Epidermal melanocyte (primary cell): ENCODE measurements around the gene CRKL.
"Not testable (repeated sequence)": the region's sequence is repeated elsewhere in the genome, so short reads cannot be mapped to it uniquely, and the experiment has no call there.

Source experiments
- DNase-seq: peaks from one replicate; pipeline ENCODE4 v3.0.0; 2011; ENCODE audit warnings: low spot score; ENCODE audit not compliant: insufficient read length

The CRKL gene

DNA sequence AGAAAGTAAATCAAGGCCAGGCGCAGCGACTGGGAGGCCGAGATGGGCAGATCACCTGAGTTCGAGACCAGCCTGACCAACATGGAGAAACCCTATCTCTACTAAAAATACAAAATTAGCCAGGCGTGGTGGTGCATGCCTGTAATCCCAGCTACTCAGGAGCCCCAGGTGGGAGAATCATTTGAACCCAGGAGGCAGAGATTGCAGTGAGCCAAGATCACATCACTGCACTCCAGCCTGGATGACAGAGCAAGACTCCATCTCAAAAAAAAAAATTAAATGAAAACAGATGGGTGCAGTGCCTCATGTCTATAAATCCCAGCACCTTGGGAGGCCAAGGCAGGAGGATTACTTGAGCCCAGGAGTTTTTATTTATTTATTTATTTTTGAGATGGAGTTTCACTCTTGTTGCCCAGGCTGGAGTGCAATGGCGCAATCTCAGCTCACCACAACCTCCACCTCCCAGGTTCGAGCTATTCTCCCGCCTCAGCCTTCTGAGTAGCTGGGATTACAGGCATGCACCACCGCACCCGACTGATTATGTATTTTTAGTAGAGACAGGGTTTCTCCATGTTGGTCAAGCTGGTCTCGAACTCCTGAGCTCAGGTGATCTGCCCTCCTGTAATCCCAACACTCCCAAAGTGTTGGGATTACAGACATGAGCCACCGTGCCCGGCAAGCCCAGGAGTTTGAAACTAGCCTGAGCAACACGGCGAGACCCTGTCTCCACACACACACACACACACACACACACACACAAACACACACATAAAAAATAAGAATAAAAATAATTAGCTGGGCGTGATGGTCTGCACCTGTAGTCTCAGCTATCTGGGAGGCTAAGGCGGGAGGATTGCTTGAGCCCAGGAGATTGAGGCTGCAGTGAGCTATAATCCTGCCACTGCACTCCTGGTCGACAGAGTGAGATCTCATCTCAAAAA, 15.8 kb upstream of the CRKL start:
- DNase-seq = not testable (repeated sequence)

DNA sequence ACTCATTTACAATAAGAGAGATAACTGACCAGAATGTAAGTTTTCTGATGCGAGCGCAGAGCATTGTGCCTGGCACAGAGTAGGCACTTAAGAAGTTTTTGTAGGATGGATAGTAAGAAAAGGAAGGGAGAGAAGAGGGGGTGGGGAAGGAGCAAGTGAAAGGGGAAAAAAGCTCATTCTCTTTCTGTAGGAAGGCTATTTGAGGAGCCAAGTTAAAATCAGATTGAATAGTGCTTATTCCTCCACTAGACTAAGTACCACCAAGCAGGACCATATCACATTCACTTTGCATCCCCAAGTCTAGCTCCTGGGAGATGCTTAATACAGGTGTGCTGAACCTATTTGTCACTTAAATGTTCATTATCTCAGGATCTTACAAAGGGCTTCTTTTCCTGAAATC, 14.1 kb upstream of the CRKL start:
- no peak for DNase-seq

- peak; percentile 23 for DNase-seq
These were observed 12.9 kb upstream of the CRKL start for GRCh38 chr22:20904008-20904979.

DNA sequence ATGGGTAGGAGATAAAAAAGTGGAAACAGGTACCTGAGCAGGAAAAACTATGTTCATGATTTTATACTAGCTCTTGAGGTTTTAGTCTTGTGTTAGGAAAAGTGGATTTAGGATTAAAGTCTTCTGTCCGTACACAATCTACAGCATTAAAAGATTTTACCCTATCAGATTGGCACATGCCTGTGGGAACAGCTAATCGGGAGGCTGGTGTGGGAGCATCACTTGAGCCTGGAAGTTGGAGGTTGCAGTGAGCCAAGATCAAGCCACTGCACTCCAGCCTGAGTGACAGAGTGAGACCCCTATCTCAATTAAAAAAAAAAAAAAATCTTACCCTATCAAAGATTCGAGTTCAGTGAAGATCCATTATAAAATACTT, 12.2 kb upstream of the CRKL start:
- no peak for DNase-seq

- no peak for DNase-seq
These were observed 11.5 kb upstream of the CRKL start for GRCh38 chr22:20905415-20906386.

DNA sequence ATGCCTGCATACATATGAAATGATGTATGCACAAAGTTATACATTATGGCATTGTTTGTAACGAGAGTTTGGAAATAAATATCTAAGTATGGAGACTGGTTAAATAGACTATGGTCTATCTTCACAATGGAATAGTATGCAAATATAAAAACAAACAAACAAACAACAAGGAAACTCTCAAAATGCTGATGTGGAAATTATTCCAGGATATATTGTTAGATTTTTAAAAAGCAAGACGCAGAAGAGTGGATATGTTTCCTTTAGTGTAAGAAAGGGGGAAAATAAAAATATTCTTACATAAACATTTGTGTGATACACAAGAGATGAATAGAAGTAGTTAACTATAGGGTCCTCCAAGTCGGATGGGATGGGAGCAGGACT, 10.8 kb upstream of the CRKL start:
- no peak for DNase-seq

GRCh38 chr22:20908717-20909116, 8.5 kb upstream of the CRKL start:
- not testable (repeated sequence) for DNase-seq

- no peak for DNase-seq
These were observed 7.5 kb upstream of the CRKL start for GRCh38 chr22:20909543-20910303.

GRCh38 chr22:20912494-20912893, 4.7 kb upstream of the CRKL start:
- DNase-seq = no peak

DNA sequence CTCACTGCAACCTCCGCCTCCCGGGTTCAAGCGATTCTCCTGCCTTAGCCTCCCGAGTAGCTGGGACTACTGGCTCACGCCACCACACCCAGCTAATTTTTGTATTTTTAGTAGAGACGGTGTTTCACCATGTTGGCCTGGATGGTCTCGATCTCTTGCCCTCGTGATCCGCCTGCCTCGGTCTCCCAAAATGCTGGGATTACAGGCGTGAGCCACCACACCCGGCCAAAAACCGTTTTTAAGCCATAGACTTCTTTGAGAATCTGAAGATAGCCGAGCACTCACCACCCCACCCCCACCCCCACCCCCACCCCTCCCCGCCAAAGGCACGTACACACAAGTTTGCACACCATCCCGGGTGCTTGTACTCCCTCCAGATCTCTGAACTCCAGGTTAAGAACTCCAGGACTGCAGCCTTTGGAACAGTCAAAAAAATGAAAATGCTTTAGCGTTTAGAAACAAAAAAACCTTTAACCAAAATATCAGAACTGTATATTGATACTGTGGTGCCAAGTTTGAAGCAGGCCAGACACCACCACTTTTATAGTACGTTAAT, 1.5 kb downstream of the CRKL start:
- DNase-seq = no peak

DNA sequence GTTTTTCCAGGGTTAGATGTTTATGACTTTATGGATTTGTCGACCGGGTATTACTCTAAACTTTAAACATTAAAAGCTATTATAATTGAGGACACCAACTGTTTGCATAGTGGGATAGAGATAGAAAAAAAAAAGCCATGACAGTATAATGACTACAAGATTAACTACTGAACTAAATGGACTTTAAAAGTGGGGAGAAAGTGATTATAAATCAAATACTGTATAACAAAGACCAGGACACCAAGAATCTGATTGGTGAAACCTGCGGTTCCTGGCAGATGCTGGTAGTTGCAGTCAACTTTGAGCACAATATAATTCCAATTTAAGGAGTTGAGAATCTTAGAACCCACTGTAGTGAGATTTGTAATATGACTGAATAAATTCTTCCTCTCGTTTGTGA, 2.5 kb downstream of the CRKL start:
- DNase-seq = no peak

- no peak for DNase-seq
These were observed 3.6 kb downstream of the CRKL start for GRCh38 chr22:20920881-20921203.

DNA sequence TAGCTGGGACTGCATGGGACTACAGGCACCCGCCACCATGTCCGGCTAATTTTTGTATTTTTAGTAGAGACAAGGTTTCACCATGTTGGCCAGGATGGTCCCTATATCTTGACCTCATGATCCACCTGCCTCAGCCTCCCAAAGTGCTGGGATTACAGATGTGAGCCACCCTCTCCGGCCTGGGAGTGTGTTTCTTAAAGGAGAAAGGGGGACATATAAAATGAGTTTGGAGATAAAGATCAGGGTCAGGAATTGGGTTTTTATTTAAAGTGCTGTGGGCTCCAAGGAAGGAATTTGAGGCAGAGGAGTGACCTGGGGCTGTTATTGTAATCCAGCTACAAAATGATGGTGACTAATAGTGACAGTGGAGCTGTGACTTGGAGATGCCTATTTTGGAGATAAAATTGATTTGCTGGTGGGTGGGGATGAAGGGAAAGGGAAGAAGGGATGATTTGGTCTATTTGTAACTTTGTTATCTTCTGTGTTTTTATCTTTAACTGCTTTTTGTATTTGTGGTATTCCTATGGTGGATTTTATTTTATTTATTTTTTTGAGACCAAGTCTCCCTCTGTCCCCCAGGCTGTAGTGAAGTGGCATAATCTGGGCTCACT, 5.0 kb downstream of the CRKL start:
- DNase-seq = no peak

DNA sequence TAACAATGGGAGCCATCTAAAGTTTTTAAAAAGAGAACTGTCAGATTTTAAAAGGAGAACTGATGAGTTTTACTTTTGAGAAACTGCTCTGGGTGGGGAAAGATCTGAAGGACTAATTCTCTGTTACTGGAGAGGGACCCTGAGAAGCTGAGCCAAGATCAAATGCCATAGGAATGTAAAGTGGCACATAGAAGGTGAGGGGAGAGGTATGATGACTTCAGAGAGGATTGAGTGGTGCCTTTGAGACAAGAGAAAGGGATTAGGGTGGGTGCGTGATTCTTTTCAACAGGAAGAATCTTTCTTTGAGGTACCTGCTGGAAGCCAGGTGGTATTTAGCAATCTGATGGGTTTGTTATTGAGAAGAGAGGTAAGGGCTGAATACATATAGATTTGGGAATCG, 9.0 kb downstream of the CRKL start:
- no peak for DNase-seq

DNA sequence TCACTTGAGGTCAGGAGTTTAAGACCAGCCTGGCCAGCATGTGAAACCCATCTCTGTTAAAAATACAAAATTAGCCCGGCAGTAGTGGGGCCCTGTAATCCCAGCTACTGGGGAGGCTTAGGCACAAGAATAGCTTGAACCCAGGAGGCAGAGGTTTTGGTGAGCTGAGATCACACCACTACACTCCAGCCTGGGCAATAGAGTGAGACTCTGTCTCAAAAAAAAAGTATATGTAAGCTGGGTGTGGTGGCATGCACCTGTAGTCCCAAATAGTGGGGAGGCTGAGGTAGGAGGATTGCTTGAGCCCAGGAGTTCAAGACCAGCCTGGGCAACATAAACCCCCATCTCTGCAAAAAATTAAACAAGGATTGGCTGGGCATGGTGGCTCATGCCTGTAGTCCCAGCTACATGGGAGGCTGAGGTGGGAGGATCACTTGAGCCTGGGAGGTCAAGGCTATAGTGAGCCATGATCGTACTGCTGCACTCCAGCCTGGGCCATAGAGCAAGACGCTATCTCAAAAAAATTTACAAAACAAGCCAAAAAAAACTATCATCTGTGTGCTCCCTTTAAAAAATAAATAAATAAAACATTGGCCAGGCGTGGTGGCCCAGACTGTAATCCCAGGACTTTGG, 10.8 kb downstream of the CRKL start:
- DNase-seq = no peak

- DNase-seq = no peak
These were observed 11.4 kb downstream of the CRKL start for GRCh38 chr22:20928573-20928967.

- no peak for DNase-seq
These were observed 12.8 kb downstream of the CRKL start for GRCh38 chr22:20930004-20930403.

GRCh38 chr22:20930435-20930834, 13.2 kb downstream of the CRKL start:
- not testable (repeated sequence) for DNase-seq

GRCh38 chr22:20931126-20931654, 14.0 kb downstream of the CRKL start:
- DNase-seq = no peak
